ENCODE results near the gene LETM1.

LETM1 gene

GRCh38 chr4:1795299-1796195 is 60.4 kb downstream of the LETM1 start:
- DNase-seq (ENCODE audit: low read depth) = no peak
- no peak overlapping the region for H3K4me3 ChIP-seq (ENCODE audit: low read depth, low read length)
- TF ChIP-seq, protein P1, sequence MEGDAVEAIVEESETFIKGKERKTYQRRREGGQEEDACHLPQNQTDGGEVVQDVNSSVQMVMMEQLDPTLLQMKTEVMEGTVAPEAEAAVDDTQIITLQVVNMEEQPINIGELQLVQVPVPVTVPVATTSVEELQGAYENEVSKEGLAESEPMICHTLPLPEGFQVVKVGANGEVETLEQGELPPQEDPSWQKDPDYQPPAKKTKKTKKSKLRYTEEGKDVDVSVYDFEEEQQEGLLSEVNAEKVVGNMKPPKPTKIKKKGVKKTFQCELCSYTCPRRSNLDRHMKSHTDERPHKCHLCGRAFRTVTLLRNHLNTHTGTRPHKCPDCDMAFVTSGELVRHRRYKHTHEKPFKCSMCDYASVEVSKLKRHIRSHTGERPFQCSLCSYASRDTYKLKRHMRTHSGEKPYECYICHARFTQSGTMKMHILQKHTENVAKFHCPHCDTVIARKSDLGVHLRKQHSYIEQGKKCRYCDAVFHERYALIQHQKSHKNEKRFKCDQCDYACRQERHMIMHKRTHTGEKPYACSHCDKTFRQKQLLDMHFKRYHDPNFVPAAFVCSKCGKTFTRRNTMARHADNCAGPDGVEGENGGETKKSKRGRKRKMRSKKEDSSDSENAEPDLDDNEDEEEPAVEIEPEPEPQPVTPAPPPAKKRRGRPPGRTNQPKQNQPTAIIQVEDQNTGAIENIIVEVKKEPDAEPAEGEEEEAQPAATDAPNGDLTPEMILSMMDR (IDR thresholded peaks at IDR 0.05; ENCODE audit: insufficient read depth, low read depth, low read length, missing control alignments) = no peak

DNA sequence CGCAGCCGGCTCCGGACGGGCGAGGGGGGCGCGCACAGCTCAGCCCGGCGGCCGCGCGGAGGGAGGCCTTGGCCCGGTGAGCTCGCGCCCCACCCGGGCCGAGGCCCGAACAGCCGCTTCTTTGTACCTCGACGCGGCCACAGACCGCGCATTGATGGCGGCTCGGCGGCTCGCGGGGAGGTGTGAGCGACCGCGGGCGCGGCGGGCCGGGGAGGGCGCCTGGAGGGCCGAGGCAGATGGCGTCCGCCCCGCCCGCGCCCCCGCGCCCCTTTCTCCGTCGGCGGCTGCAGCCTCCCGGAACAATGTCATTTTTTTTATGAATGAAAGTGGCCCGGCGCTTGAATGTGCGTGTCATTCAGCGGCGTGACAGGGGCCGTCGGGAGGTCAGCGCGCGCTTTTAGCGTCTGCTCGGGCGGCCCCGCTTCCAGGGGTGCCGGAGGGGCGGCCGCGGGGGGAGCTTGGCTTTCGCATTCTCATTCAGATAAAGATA is 61.1 kb downstream of the LETM1 start:
- TF ChIP-seq, protein P1 (IDR thresholded peaks at IDR 0.05; ENCODE audit: insufficient read depth, low read depth, low read length, missing control alignments) = no peak
- H3K4me3 ChIP-seq (ENCODE audit: low read depth, low read length) = no peak overlapping the region
- no peak for DNase-seq (ENCODE audit: low read depth)

DNA sequence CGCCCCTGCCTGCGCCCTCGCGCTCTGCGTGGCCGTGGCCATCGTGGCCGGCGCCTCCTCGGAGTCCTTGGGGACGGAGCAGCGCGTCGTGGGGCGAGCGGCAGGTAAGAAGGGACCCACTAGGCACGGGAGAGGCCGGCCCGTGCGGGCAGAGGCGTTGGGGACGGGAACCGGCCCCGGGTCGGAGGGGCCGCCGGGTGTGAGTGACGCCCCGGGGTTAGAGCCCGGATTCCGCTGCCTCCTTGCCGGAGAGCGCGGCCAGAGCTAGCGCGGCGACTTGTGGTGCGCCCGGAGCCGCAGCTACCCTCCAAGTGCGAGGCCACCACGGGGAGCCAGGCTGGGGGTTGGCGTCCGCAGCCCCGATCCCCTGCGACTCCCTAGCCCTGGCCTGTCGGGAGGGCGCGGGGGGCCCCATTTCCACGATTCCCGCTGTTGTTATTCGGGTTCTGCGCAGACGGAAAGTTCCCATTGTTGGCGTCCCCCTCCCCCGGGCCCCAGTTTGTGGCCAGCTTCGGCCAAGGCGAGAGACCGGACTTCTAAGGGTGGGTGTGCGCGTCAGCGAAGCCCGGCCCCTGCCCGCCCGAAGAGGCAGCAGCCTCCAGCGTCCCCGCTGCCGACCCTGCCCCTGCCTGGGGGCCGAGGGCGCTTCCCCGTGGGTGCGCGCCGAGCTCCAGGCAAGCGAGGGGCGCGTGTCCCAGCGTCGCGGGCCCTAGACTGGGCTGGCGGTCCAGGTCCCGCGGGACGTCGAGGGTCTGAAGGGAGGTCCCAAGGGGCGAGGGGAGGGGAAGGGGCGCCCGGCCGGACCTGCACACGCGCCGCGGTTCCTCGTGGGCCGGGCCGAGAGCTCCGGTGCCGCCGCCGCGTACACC is 61.8 kb downstream of the LETM1 start:
- no peak for DNase-seq (ENCODE audit: low read depth)
- no peak overlapping the region for H3K4me3 ChIP-seq (ENCODE audit: low read depth, low read length)
- TF ChIP-seq, protein P1 (IDR thresholded peaks at IDR 0.05; ENCODE audit: insufficient read depth, low read depth, low read length, missing control alignments) = no peak

- TF ChIP-seq, protein P1 (IDR thresholded peaks at IDR 0.05; ENCODE audit: insufficient read depth, low read depth, low read length, missing control alignments) = no peak
- H3K4me3 ChIP-seq (ENCODE audit: low read depth, low read length) = no peak overlapping the region
- peak; percentile 16 for DNase-seq (ENCODE audit: low read depth)
These were observed 62.5 kb downstream of the LETM1 start for GRCh38 chr4:1793496-1793840.

DNA sequence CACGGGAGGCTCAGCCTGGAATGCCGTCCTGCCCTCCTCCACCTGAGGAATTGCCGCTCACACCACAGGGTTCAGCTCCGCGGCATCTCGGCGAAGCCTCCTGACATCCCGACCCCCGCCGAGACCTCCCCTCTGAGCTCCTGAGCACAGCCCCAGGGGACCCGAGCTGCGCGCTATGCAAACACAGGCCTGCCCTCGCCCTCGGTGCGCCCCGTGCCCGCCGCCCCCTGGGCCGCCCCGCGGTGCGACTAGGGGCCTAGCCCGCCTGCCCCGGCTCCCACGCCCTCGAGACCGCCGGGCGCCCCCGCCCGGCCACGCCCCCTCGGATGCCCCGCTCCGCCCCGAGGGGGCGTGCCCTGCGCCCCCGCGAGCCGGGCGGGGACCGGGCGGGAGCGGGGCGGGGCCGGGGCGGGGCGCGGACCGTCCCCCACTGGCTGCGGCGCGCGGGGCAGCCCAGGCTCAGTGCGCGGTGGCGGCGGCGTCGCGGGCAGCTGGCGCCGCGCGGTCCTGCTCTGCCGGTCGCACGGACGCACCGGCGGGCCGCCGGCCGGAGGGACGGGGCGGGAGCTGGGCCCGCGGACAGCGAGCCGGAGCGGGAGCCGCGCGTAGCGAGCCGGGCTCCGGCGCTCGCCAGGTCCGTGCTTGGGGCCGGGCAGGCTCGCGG is 63.0 kb downstream of the LETM1 start, which contains the start of gene FGFR3:
TSS of gene FGFR3 (plus strand) at position 462 of the 664 bp plus-strand sequence. CDS start 642 bp downstream, outside the sequence.
- H3K4me3 ChIP-seq (ENCODE audit: low read depth, low read length) = no peak within 1 kb of the TSS
- peak; percentile 22 for DNase-seq (ENCODE audit: low read depth)
- TF ChIP-seq, protein P1 (IDR thresholded peaks at IDR 0.05; ENCODE audit: insufficient read depth, low read depth, low read length, missing control alignments) = no peak

DNA sequence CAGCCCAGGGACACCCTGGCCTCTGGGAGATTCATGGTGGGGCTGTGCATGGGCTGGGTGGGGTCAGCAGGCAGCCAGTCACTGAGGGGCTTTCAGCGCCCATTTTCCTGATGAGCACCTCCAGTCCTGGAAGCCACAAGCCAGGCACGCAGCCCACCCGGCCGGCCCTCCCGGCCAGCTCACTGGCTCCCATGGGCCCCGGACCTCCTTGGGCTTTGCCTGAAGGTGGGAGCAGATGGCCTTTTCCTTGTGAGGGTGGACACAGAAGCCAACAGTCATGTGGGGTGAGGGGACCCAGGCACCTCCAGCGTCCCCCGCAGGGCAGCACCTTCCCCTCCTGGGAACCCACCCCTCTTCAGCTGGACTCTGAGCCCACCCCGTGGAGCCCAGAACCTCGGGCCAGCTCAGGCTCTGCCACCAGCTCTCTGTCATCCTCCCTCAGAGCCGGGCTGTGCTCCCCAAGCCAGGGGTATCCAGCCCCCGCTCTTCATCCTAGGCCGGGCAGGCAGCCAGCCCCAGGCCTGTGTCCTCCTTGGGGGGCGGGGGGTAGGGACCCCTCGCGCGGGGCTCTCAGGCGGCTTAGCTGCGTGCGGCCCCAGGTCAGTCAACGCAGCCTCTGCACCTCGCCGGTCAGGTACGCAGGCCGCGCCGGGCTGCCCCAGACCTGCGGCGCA is 63.7 kb downstream of the LETM1 start:
- TF ChIP-seq, protein P1 (IDR thresholded peaks at IDR 0.05; ENCODE audit: insufficient read depth, low read depth, low read length, missing control alignments) = no peak
- H3K4me3 ChIP-seq (ENCODE audit: low read depth, low read length) = no peak overlapping the region
- no peak for DNase-seq (ENCODE audit: low read depth)
